Stomach (tissue), 4 donors: ENCODE results near the gene ADD3.

Experiments
- POLR2A ChIP-seq, 4 donors: fragments of 450-650 bp; IDR thresholded peaks; one replicate each; pipeline ENCODE4 v1.6.1; 2016; ENCODE audit warnings: antibody characterized with exemption in 4 of 4, control low read depth in 2 of 4, mild to moderate bottlenecking in 1 of 4, moderate library complexity in 1 of 4
- TF ChIP-seq, protein P1 (sequence below), 7 experiments: fragments of 450-650 bp in 4 of 7; fragments of 200-600 bp in 3 of 7; sonication (generic) in 3 of 7; IDR thresholded peaks; one replicate each; pipeline ENCODE4 v1.5.1; 2016 to 2019; ENCODE audit warnings: antibody characterized with exemption in 7 of 7, control low read depth in 2 of 7, mild to moderate bottlenecking in 1 of 7

DNA sequence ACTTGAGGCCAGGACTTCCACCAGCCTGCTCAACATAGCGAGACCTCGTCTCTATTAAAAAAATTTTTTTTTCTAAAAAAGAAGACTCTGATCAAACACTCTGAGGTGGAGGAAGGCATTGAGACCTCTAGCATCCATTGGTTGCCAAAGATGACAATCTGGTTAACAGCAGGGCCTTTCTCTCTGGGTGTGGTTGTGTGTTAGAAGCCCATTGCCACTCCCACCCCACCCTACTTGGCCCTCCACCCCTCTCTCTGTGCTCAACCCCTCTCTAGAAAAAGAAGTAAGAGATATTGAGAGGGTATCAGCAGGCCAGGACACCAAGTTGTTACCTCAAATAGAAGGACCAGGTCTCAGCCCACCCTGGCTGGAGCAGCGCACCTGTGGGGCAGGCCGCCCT is 142.3 kb downstream of the ADD3 start:
- TF ChIP-seq POLR2A (IDR thresholded peaks at IDR 0.05): no peak
- TF ChIP-seq, protein P1, sequence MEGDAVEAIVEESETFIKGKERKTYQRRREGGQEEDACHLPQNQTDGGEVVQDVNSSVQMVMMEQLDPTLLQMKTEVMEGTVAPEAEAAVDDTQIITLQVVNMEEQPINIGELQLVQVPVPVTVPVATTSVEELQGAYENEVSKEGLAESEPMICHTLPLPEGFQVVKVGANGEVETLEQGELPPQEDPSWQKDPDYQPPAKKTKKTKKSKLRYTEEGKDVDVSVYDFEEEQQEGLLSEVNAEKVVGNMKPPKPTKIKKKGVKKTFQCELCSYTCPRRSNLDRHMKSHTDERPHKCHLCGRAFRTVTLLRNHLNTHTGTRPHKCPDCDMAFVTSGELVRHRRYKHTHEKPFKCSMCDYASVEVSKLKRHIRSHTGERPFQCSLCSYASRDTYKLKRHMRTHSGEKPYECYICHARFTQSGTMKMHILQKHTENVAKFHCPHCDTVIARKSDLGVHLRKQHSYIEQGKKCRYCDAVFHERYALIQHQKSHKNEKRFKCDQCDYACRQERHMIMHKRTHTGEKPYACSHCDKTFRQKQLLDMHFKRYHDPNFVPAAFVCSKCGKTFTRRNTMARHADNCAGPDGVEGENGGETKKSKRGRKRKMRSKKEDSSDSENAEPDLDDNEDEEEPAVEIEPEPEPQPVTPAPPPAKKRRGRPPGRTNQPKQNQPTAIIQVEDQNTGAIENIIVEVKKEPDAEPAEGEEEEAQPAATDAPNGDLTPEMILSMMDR (IDR thresholded peaks at IDR 0.05): no peak
